Osteoblast (primary cell): ENCODE data around the gene UNKL. TPM values are rescaled to one million over a fixed set of nuclear protein-coding genes. Genes with fewer than 3 reads are reported as not detected.
A peak's percentile ranks its signal among the peaks of the same experiment; 100 is the strongest.

ENCODE experiments used
- DNase-seq: peaks from one replicate; pipeline ENCODE4 v3.0.0; 2011; ENCODE audit warnings: low spot score, mixed read lengths; ENCODE audit not compliant: insufficient read length; ENCODE audit errors: missing footprints
- H2AFZ ChIP-seq: 2 replicates; pipeline ENCODE4 v1.6.0; 2011; ENCODE audit warnings: mild to moderate bottlenecking, low read length
- H3K27ac ChIP-seq: 2 replicates; pipeline ENCODE4 v1.5.1; 2011; ENCODE audit warnings: mild to moderate bottlenecking, low read depth, low read length, moderate library complexity
- H3K27me3 ChIP-seq: 2 replicates; pipeline ENCODE4 v1.6.0; 2012; ENCODE audit warnings: mild to moderate bottlenecking, control low read depth, inconsistent platforms, low read length, moderate library complexity; ENCODE audit not compliant: insufficient read depth
- H3K36me3 ChIP-seq: 2 replicates; pipeline ENCODE4 v1.5.1; 2011; ENCODE audit warnings: mild to moderate bottlenecking, low read length, control low read depth, moderate library complexity; ENCODE audit not compliant: insufficient read depth
- H3K4me1 ChIP-seq: 2 replicates; pipeline ENCODE4 v1.5.1; 2011; ENCODE audit warnings: mild to moderate bottlenecking, low read length, control low read depth, moderate library complexity; ENCODE audit not compliant: insufficient read depth
- H3K4me2 ChIP-seq: 2 replicates; pipeline ENCODE4 v1.6.0; 2011; ENCODE audit warnings: mild to moderate bottlenecking, low read length; ENCODE audit not compliant: insufficient read depth
- H3K4me3 ChIP-seq: fragments of 200-600 bp; sonication (generic); 3 replicates; pipeline ENCODE4 v1.5.1; 2012; ENCODE audit warnings: mild to moderate bottlenecking, low read length, inconsistent platforms; ENCODE audit not compliant: insufficient read depth
- H3K79me2 ChIP-seq: 2 replicates; pipeline ENCODE4 v1.6.0; 2012; ENCODE audit warnings: mild to moderate bottlenecking, low read length, control low read depth, inconsistent platforms; ENCODE audit not compliant: insufficient read depth
- H3K9me3 ChIP-seq: 2 replicates; pipeline ENCODE4 v1.5.1; 2011; ENCODE audit warnings: low read depth, low read length, control low read depth
- H4K20me1 ChIP-seq: 2 replicates; pipeline ENCODE4 v1.6.0; 2012; ENCODE audit warnings: mild to moderate bottlenecking, low read length, control low read depth; ENCODE audit not compliant: insufficient read depth
- CTCF ChIP-seq: IDR thresholded peaks from 2 replicates; pipeline ENCODE4 v1.5.1; 2011; ENCODE audit warnings: mild to moderate bottlenecking, low read depth, low read length, moderate library complexity; ENCODE audit errors: extremely low read depth
- total RNA-seq: library from RNA; depleted of rRNA; stranded (reverse); fragments of >200 nt; gene quantifications from 2 replicates; pipeline ENCODE4 v1.2.3, GENCODE V29; 2012

UNKL gene
- total RNA-seq, 1 donor, result 10.1 TPM

GRCh38 chr16:1366060-1366711 lies 48.3 kb downstream of the UNKL start:
- no peak overlapping the region for H2AFZ ChIP-seq
- no peak overlapping the region for H3K4me2 ChIP-seq
- no peak for TF ChIP-seq CTCF
- H3K9me3 ChIP-seq, result no peaks in the 10 kb centered on the region
- no peaks in the 10 kb centered on the region for H3K4me1 ChIP-seq
- H3K27me3 ChIP-seq, result no peaks in the 10 kb centered on the region
- DNase-seq, result no peak
- H4K20me1 ChIP-seq, result peaks cover 20% of the 10 kb centered on the region
- H3K36me3 ChIP-seq, result peaks cover 42% of the 10 kb centered on the region
- no peak overlapping the region for H3K4me3 ChIP-seq
- peaks cover 17% of the 10 kb centered on the region for H3K79me2 ChIP-seq
- no peak overlapping the region for H3K27ac ChIP-seq

- Histone ChIP-seq H3K36me3 (peaks cover 42% of the 10 kb centered on the region), H3K4me1 (no peaks in the 10 kb centered on the region)
Observed at GRCh38 chr16:1364510-1364909, 50.0 kb downstream of the UNKL start.

GRCh38 chr16:1363501-1364041 lies 50.9 kb downstream of the UNKL start:
- no peak overlapping the region for H2AFZ ChIP-seq
- TF ChIP-seq CTCF, result peak; percentile 67
- no peaks in the 10 kb centered on the region for H3K4me1 ChIP-seq
- H3K9me3 ChIP-seq, result no peaks in the 10 kb centered on the region
- H3K27ac ChIP-seq, result no peak overlapping the region
- peaks cover 24% of the 10 kb centered on the region for H4K20me1 ChIP-seq
- no peak overlapping the region for H3K4me2 ChIP-seq
- H3K4me3 ChIP-seq, result no peak overlapping the region
- H3K79me2 ChIP-seq, result peaks cover 44% of the 10 kb centered on the region
- DNase-seq, result peak; percentile 97
- H3K27me3 ChIP-seq, result no peaks in the 10 kb centered on the region
- H3K36me3 ChIP-seq, result peaks cover 42% of the 10 kb centered on the region

More at GRCh38 chr16:1364510-1364909, 50.0 kb downstream of the UNKL start:
- Histone ChIP-seq H4K20me1 (peaks cover 24% of the 10 kb centered on the region), H3K4me3 (no peak overlapping the region), H3K27ac (no peak overlapping the region), H3K4me2 (no peak overlapping the region), H2AFZ (no peak overlapping the region), H3K79me2 (peaks cover 34% of the 10 kb centered on the region), H3K27me3 (no peaks in the 10 kb centered on the region), H3K9me3 (no peaks in the 10 kb centered on the region)
- TF ChIP-seq CTCF, result no peak
- no peak for DNase-seq

- H3K4me3 ChIP-seq, result no peak overlapping the region
- H3K9me3 ChIP-seq, result no peaks in the 10 kb centered on the region
- H3K4me1 ChIP-seq, result no peaks in the 10 kb centered on the region
- H3K79me2 ChIP-seq, result peaks cover 51% of the 10 kb centered on the region
- H3K36me3 ChIP-seq, result peaks cover 42% of the 10 kb centered on the region
- no peak for DNase-seq
- no peak for TF ChIP-seq CTCF
- no peak overlapping the region for H3K27ac ChIP-seq
- no peak overlapping the region for H3K4me2 ChIP-seq
- no peaks in the 10 kb centered on the region for H3K27me3 ChIP-seq
- H2AFZ ChIP-seq, result no peak overlapping the region
- H4K20me1 ChIP-seq, result peaks cover 24% of the 10 kb centered on the region
Observed at GRCh38 chr16:1362807-1363206, 51.7 kb downstream of the UNKL start.
